Umbilical cord (tissue), 2 donors: ENCODE results near the gene GHDC. TPM values are rescaled to one million over a fixed set of nuclear protein-coding genes. Genes with fewer than 3 reads are reported as not detected.
"Not testable (repeated sequence)": the region's sequence is repeated elsewhere in the genome, so short reads cannot be mapped to it uniquely, and the experiment has no call there.

Experiments used
- DNase-seq: peaks from one replicate; pipeline ENCODE4 v3.0.0-alpha.2; 2015; ENCODE audit warnings: low spot score
- total RNA-seq: library from RNA; depleted of rRNA; stranded (reverse); fragments of >200 nt; gene quantifications from one replicate; pipeline ENCODE4 v1.2.3, GENCODE V29; 2014; ENCODE audit warnings: low replicate concordance; ENCODE audit not compliant: insufficient read depth

The GHDC gene, protein sequence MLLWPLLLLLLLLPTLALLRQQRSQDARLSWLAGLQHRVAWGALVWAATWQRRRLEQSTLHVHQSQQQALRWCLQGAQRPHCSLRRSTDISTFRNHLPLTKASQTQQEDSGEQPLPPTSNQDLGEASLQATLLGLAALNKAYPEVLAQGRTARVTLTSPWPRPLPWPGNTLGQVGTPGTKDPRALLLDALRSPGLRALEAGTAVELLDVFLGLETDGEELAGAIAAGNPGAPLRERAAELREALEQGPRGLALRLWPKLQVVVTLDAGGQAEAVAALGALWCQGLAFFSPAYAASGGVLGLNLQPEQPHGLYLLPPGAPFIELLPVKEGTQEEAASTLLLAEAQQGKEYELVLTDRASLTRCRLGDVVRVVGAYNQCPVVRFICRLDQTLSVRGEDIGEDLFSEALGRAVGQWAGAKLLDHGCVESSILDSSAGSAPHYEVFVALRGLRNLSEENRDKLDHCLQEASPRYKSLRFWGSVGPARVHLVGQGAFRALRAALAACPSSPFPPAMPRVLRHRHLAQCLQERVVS
- 7.5 TPM for total RNA-seq

DNA sequence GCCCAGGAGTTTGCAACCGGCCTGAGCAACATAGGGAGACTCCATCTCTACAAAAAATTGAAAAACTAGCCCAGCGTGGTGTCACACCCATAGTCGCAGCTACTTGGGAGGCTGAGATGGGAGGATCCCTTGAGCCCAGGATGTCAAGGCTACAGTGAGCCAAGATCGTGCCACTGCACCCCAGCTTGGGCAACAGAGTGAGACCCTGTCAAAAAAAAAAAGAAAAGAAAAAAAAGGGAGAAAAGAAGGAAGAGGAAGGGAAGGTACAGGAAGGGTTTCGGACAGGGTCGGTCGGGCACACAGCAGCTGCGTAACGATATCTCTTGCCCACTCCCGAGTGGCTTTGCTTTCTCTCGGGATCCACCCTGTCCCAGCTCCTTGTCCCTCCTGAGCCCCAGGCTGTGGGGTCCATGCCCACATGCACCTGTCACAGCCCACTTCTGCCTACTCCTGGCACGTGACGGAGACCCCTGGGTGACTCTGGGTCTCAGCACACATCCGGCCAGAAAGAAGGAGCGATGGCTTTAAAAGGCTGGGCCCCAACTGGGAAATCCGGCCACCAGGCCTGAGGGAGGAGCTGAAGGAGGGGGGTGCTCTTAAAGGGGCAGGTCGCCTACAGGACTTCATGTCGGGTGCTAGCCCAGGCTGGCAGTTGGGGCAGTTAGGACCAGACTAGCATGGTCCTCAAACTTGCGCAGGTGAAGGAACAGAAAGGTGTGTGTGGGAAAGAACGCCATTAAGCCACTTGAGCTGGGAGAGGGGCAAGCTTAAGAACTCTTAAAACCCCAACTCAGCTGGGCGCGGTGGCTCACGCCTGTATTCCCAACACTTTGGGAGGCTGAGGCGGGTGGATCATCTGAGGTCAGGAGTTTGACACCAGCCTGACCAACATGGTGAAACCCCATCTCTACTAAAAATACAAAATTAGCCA lies at the start of gene GHDC:
Gene GHDC, minus strand, starts transcription at position 526 of the 931 bp plus-strand sequence. CDS start 913 bp downstream, outside the sequence.
- DNase-seq = peak; percentile 82

DNA sequence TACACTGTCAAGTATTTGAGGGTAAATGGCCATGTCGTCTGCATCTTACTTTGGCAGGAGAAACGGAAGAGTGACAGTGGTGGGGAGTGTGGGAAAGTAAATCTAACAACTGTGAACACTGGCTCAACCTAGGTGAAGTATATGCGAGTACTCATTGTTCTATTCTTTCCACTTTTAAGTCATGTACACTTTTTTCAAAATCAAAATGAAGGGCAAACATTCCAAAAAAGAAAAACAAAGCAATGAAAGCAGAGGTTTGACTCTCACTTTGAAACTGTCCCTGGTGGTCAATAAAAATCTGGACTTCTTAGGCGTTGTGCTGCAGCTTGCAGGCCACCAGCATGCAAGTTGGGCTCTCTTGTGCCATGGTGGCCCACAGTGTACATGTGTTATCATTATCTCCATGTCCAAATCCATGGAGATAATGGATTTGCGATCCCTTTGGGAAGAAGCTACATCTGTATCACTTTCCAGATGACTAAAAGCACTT lies 49.2 kb upstream of the GHDC start:
- DNase-seq = no peak

DNA sequence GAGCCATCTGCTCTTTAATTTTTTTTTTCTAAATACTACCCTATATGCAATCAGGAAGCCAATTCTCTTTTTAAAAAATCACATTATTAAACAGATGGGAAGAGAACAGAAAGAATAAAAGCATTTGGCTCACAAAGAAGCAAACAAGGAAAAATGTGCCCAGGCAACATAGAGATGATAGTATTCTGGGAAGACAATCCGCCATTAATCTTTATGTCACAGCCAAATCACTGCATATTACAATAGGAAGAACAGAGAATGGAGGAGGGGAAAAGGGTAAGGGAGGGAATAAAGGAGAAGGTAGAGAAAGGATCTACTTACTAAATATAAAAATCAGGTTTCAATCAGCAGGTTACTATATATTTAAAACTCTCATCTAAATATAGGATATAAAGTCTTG lies 47.6 kb upstream of the GHDC start:
- DNase-seq = no peak

DNA sequence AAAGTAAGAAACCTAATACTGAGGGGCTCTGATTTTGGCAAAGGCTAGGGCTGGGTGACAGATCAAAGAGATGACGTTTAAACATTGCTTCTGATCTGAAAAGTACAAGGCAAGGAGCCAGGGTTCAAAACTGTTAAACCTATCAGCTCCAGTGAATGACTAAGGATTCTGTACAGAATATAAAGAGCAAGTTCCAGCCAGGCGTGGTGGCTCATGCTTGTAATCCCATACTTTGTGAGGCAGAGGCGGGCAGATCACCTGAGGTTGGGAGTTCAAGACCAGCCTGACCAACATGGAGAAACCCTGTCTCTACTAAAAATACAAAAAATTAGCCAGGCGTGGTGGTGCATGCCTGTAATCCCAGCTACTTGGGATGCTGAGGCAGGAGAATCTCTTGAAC lies 46.6 kb upstream of the GHDC start:
- DNase-seq = not testable (repeated sequence)

DNA sequence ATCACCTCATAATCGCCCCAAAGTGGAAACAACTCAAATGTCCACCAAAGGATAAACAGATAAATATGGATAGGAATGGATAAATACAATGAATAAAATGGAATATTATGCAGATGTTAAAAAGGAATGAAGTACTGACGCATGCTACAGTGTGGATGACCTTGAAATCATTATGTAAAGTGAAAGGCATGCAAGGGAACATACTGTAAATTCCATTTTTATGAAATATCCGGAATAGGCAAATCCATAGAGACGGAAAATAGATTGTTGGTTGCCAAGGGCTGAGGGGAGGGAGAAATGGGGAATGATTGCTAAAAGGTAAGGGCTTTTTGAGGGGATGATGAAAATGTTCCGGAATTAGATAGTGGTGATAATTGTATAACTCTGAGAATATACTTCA lies 45.9 kb upstream of the GHDC start:
- no peak for DNase-seq

DNA sequence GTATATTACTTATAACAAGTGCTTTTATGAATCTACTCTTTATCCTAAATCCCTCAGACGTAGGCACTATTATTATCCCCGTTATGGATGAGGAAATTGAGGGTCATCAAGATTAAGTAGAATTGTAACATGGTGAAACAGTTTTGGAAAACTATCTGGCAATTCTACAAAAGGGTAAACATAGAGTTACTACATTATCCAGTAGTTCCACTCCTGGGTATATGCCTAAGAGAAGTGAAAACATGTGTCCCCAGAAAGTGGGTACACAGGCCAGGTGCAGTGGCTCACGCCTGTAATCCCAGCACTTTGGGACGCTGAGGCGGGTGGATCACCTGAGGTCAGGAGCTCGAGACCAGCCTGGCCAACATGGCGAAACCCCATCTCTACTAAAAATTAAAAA lies 45.3 kb upstream of the GHDC start:
- DNase-seq = not testable (repeated sequence)

DNA sequence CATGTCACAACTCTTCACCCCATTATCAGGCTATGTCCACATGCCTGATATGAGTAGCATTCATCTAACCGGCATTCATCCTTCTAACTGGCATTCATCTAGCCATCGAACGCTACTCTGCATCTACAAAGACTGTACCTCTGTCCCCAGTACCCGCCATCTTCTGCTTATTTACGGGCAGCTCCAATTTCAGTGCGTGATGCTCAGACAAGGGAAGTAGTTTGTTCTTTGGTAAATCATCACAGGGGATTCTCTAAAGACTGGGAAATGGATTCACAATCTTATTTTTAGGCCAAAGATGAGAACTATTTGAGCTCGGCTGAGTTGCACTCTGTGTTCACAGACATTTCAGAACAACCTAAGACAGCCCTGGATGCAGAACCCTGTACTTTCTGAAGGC lies 42.5 kb upstream of the GHDC start:
- no peak for DNase-seq

DNA sequence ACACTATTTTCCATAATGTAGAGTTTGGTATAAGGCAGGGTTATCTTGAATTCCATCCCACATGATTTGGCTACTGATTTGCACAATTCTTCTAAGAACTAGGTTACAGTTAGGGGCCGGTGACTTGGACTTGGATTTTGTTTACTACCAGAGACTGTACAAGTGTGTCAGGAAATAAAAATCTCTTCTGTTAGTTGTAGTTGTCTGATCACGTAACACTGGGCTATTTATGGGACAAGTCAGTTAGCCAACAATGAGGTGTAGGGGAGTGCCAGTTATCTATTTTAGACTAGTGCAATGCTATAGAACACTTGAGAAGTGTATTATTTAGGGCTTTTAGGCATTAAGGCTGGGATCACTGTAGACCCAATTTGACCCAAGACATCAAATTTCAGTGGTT lies 39.7 kb upstream of the GHDC start:
- no peak for DNase-seq

DNA sequence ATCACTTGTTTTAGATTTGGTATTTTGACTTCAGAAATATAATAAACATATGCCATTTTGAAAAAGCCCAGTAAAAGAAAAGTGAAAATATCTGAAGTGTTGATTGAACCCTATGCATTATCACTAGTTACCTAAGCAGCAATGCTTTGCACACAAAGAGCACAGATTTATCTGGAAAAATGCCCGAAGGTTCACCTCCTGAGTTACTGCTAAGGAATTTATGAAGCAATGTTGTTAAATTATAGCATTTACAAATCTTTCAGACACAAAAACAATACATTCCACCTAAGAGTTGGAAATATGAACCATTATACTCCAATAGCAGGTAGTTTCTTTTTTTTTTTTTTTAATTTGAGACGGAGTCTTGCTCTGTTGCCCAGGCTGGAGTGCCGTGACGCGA lies 38.9 kb upstream of the GHDC start:
- no peak for DNase-seq

DNA sequence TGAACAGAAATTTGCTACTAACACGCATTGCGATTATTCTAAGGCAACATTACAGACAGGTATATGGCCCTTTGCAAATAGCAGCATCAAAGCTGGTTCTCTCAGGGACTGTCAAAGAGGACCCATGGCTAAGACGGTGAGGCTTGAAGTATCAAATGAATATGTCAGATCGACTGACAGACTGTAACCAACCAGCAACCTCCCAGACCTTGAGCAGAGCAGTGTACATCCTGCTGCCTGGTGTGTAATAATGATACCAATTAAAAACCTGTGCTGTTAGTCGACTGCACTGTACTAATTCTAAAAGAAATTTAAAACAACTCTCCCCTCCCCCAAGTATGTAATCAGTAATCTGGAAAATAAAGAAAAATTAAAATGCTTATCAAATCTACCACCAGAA lies 35.9 kb upstream of the GHDC start:
- DNase-seq = no peak

DNA sequence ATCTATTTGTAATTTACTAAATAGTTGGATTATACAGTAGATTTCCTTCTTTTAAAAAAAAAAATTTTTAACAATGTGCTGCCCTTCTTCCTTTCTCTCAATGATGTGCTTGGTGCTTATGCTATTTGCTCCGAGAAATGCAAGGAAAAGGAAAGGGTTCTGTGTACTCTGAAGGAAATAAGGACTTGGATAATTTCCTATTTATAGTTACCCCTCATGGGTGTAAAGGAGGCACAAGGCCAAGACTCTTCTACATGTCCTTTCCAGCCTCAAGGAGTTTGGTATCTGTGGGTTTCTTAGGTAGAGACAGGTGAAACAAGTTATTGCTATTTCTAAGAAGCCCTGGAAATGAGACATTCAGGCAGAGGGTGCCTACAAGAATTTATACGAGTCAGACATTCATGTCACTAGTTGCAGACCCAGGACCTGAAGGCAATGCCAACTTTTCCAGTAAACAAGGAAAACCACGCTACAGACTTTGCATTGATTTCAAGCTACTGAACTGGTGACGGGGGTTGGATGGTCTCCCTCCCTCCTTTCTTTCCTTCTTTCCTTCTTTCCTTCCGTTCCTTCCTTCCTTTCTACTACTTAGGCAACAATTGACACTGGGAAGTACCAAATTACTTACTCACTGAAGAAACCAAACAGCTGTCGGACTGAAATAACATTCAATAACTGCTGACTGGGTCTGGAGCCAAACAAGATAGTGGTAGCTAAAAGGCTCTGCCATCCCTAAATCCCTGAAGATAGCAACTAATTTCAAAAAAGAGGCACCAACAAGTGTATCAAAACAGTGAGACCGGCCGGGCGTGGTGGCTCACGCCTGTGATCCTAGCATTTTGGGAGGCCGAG lies 33.8 kb upstream of the GHDC start:
- DNase-seq = peak; percentile 19

DNA sequence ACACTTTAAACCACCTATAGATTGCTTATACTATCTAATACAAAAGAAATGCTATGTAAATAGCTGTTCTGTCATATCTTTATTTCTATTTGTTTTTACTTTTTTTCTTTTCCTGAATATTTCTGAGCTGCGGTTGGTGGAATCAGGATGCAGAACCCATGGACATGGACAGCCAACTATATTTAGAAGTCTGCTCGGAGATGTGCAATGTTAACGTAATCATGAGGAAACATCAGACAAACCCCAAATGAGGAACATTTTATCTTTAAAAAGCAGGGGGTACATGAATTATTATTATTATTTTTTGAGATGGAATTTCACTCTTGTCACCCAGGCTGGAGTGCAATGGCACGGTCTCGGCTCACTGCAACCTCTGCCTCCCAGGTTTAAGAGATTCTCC lies 31.4 kb upstream of the GHDC start:
- no peak for DNase-seq

DNA sequence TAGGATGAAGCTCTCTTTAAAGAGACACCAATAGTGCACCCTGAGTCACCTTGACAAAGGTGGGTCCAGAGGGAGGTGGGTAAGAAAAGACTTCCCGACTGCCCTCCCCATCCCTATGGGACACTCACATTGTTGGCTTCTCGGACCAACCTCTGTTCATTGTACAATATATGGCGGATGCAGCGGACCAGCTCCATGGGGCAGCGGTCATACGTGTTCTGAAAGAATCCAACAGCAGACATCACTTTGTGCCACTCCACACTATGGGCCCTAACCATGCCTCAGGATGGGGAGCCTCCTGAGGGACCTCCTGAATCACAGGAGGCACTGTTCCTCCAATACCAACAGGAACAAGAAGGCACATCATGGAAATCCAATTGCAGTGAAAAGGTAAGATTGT lies 30.4 kb upstream of the GHDC start:
- DNase-seq = no peak

DNA sequence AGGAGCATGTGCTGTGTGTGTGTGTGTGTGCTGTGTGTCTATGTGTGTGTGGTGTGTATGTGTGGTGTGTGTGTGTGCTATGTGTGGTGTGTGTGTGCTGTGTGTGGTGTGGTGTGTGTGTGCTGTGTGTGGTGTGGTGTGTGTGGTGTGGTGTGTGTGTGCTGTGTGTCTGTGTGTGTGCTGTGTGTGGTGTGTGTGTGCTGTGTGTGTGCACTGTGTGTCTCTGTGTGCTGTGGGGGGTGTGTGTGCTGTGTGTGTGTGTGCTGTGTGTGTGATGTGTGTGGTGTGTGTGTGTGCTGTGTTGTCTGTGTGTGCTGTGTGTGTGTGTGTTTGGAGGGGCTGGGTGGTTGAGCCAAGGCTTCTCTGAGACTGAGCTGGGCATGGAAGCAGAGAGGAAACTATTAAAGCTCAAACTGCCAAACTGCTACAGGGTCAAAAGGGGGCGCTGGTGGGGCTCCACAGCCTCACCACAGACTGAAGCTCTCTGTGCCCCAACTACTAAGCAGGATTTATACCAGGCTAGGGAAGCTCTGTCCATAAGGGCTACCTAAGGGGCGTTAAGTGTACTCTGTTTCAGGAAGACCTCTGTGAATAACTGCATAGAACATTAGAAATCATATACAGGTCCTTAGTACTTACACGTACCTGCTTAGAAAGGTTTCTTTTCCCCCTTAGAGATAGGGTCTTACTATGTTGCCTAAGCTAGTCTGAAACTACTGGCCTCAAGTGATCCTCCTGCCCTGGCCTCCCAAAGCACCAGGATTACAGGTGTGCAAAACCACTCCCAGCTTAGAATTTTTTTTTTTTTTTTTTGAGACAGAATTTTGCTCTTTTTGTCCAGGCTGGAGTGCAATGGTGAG lies 27.8 kb upstream of the GHDC start:
- DNase-seq = no peak

DNA sequence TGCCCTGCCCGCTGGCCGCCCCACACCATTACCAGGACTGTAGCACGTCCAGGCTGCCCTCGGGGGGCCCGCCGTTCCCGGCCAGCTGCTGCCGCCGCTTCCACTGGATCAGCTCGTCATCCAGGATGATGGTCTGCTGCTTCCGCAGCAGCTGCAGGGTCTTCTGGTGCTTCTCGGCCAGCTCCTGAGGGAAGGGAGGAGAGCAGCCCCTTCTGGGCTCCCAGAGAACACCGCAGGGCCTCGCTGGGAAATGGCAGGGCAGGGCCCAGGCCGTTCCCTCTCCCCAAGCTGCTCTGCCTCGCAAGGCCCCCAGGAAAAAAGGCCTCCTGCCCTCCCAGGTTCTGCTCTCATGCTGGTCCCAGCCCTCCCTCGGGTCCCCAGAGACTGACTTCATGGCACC lies 25.0 kb upstream of the GHDC start:
- not testable (repeated sequence) for DNase-seq

DNA sequence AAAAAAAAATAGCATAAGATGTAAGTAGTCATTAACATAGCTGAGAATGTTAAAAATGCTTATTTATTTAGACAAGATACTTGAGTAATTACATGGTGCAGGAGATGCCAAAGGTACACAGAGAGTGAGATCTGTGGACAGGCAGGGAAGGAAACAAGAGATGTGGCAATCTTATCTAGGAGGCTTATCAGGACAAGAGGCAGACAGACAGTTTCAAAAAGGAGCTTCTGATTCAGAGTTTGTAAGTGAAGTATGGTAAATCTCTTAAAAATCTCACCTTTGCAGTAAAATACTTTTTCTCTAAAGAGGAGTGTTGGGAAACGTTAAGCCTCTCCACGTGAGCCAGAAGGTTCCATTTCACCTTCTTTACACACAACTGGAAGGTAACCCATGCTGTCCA lies 19.9 kb upstream of the GHDC start:
- no peak for DNase-seq

DNA sequence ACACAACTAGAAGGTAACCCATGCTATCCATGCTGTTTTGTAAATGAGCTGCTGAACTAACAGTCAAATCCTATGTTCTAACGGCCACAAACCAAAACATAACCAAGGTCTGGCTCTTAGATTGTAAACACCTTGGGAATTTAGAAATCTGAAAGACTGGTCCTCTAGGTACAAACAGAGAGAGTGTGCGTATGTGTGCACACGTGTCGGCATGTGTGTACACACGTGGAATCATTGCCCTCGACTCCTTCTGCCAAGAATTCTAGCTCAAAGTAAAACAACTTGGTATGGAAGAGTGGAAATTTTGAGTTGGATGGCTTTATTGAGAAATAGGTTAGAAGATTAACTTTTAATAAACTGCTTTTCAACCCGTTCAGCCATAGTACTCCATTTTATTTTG lies 18.1 kb upstream of the GHDC start:
- no peak for DNase-seq

DNA sequence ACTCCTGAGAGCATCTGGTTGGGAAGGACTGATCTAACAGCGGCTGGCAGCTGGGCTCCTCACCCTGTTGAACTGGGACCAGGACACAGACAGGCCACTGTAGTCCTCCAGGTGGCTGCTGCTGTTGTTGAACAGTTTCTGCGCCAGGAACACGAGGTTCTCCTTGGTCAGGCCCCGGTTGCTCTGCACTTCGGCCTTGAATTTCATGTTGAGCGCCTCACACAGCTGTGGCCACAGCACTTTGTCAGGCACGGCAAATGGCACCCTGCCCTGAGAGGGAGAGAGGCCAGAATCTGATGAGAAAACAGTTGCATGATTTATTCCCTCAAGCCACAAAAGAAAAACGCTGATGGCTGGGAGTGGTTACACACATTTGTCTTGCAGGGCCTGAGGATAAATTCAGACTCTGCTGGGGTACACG lies 17.6 kb upstream of the GHDC start:
- DNase-seq = not testable (repeated sequence)

DNA sequence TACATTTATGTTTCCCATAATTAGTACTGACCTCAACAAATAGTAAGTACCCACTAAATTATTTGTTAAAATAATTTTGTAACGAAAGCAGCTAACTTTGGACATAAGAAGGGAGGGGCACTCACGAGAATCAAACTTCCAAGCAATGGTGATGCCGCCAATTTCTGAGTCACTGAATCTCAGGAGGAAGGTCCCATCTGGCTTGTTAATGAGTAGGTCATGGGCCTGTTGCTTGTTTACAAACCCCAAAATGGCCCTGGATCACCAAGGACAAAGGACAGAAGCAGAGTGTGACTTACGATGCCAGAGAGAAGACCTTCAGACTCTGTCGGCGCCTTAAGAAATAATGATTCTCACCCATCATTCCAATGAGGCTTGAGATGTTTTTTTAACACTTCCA lies 15.8 kb upstream of the GHDC start:
- no peak for DNase-seq

DNA sequence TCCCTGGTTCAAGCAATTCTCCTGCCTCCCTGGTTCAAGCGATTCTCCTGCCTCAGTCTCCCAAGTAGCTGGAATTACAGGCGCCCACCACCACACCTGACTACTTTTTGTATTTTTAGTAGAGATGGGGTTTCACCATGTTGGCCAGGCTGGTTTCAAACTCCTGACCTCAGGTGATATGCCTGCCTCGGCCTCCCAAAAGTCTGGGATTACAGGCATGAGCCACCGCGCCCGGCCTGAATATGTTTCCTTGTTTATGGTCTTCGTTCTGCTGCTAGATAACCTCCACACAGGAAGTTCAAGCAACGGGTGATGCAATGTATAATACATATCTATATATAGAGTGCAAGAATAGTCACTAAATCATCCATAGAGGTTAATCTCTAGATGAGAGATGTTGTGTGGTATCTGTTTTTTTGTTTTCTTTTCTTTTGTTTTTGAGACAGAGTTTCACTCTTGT lies 11.9 kb upstream of the GHDC start:
- not testable (repeated sequence) for DNase-seq
